ENCODE measurements around the gene COIL.
"Not testable (repeated sequence)": the region's sequence is repeated elsewhere in the genome, so short reads cannot be mapped to it uniquely, and the experiment has no call there.

Gene COIL

GRCh38 chr17:56978441-56979090 lies 17.7 kb upstream of the COIL start:
- no peak for DNase-seq (ENCODE audit: low read depth)

DNA sequence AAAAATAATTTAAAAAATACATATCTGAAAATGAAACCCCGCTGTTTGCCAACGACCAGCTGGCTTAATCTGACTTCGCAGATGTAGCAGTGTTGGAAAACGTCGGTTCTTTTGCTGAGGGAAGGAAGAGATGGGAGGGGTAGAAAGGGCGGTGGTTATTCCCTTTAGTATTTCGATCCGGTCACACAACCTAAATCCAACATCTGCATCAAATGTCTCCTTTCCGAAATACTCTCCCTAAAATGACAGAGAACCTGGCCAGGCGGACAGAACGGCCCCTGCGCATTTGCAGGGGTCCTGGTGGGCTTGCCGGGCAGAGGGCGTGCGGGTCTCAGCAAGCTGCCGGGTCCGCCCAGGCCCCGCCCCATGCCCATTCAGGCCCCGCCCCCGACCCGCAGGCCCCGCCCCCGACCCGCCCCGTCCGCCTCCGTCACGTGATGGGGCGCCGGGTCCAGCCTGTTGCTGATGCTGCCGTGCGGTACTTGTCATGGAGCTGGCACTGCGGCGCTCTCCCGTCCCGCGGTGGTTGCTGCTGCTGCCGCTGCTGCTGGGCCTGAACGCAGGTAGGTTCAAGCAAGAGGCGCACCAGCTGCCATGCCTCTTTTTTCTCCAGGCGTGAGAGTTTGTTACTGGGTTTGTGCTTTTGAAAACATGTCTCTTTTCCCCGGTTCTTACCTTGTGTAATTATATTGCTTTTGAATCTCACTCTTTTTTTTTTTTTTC lies 17.0 kb upstream of the COIL start, which contains the start of gene SCPEP1:
SCPEP1 (plus strand) TSS at position 459 of the 723 bp plus-strand sequence; CDS start at position 488, 29 bp downstream.
- DNase-seq (ENCODE audit: low read depth): peak; percentile 66

DNA sequence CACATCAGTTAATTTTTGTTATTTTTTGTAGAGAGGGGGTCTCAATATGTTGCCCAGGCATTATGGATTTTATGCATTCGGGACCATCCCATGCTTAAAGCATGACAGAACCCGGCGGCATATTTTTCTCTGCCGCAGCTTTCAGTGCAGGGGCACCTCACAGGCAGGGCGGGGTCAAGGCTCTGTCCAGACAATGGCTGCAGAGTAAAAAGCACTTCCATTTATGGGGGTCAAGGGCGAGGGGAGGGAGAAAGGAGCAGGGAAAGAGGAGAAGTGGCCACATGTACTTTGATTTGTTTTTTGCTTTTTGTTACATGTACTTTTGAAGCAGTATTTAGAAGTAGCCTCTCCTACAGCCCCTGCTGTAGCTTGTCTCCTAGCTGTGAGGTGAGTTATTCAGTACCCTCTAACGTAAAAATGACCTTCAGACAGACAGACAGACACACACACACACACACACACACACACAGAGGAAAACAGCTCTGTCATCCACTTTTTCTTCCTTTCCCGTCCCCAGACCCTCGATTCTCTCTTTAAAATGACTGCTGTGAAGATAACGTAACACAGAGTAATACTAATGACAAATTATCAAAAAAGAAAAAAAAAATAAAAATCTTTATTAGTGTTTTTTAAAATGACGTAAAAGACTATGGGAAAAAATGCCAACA lies 16.2 kb upstream of the COIL start:
- DNase-seq (ENCODE audit: low read depth): no peak

DNA sequence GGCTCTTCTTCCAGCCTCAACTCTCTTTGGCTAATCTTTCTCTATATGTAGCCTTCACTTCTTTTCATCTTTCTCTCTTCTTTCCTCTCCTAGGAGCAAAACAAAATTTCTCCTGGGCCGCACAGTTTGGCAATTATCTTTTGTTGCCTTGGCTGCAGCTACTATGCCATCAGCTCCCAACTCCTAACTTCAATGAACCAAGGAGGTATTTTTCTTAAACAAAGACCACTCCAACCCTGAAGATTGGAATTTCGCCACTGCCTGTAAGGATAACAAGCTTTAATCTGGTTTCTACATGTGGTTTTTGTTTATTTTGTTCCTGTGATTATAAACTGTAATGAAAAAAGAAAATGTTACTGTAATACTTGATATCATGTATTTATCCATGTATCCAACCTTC lies 14.8 kb upstream of the COIL start:
- DNase-seq (ENCODE audit: low read depth): no peak

DNA sequence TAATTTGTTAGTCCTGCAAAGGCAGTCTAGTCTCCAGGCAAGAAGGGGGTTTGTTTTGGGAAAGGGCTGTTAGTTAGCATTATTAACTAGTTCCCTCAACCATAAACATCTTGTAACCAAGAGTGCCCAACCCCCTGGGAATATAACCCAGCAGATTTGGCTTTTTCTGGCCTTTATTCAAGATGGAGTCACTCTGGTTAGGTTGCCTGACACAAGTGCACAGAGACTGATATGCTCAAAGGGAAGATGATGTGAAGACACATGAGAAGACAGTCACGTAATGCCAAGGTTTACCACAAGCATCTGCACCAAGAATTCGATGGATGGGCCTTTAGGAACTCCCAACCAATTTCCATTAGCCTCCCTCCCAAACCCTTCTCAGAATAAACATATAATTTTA lies 13.2 kb upstream of the COIL start:
- DNase-seq (ENCODE audit: low read depth): no peak

DNA sequence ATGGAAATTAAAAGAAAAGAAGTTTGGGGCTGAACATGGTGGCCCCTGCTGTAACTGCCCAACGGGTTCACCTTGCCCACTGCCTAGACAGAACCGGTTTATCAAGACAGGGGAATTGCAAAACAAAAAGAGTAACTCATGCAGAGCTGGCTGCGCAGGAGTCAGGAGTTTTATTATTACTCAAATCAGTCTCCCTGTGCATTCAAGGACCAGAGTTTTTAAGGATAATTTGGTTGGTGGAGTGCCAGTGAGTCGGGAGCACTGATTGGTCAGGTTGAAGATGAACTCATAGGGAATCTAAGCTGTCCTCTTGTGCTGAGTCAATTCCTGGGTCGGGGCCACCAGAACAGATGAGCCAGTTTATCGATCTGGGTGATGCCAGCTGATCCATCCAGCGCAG lies 12.7 kb upstream of the COIL start:
- DNase-seq (ENCODE audit: low read depth): peak; percentile 29

DNA sequence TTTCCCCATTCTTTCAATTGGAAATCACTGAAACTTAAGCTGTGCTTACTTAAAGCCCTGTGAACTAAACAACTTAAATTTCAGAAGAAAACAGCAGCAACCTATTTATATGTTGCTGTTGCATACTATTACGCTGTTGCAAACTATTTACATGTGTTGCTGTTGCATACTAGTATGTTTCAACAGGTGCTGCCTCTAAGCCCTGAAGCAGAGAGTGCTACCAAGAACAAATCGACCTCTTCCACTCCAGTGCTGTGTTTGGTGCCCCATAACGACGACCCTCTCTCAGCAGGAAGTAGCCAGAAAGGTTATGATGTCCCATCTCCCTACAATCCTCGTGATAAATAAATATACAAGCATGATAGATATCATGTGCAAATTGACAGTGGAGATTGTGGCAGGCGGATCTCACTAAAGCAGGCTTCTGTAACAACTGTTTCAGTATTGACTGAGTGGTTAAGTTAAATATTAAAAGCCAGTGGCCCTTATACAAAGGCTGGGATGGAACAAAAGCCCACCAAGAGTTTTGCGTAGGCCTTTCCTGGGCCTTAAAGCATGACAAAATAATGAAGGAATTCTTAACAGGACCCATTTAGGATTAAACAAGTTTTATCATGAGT lies 11.4 kb upstream of the COIL start:
- DNase-seq (ENCODE audit: low read depth): no peak

- no peak for DNase-seq (ENCODE audit: low read depth)
Measured at GRCh38 chr17:56970974-56971373, 10.1 kb upstream of the COIL start.

DNA sequence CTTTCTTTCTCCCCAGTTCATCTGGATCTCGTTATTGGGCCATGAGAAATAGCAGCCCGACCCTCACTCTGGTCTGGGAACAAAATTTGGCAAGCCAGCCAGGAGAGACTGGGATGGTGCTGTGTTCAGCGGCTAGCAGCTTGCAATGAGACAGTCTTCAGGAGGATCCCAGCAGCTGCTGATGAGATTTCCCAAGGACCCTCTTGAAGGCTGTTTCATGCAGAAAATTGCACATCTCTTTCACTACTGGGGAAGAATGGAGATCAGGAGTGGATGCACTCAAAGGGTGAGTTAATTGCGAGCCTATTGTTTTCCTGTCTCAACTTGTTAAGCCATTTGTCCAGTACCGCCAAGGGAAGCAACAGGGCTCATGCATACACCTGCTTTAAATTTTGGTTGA lies 5.5 kb upstream of the COIL start:
- DNase-seq (ENCODE audit: low read depth): no peak

DNA sequence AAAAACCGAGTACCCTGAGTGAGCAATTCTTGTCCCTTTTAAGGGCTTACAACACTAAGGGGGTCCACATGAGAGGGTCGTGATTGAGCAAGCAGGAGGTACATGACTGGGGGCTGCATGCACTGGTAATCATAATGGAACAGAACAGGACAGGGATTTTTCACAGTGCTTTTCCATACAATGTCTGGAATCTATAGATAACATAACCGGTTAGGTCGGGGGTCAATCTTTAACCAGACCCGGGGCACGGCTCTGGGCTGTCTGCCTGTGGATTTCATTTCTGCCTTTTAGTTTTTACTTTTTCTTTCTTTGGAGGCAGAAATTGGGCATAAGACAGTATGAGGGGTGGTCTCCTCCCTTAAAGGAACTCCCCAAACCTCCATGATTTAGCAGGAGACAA lies 4.8 kb upstream of the COIL start:
- not testable (repeated sequence) for DNase-seq (ENCODE audit: low read depth)

- DNase-seq (ENCODE audit: low read depth): not testable (repeated sequence)
Measured at GRCh38 chr17:56965241-56965640, 4.4 kb upstream of the COIL start.

GRCh38 chr17:56956992-56957391 lies 3.9 kb downstream of the COIL start:
- no peak for DNase-seq (ENCODE audit: low read depth)

GRCh38 chr17:56949595-56949994 lies 11.3 kb downstream of the COIL start:
- no peak for DNase-seq (ENCODE audit: low read depth)

GRCh38 chr17:56948491-56948890 lies 12.4 kb downstream of the COIL start:
- DNase-seq (ENCODE audit: low read depth): peak; percentile 58

DNA sequence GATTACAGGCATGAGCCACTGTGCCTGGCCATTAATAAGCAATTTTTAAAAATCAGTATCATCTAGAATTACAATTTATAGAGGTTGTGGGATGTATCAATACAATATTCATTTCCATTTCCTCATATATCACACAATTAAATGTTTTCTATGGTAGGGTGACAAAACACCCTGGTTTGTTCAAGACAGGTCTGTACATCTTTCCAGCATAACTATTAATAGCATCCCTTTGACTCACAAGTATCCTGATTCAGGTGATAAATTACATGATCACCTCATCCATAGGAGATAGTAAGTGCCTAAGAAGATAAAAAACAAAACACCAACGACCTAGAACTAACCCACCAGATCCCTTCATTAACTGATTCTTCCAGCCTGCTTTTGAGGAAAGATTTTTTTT lies 13.1 kb downstream of the COIL start:
- no peak for DNase-seq (ENCODE audit: low read depth)

- no peak for DNase-seq (ENCODE audit: low read depth)
Measured at GRCh38 chr17:56945938-56946505, 14.8 kb downstream of the COIL start.

DNA sequence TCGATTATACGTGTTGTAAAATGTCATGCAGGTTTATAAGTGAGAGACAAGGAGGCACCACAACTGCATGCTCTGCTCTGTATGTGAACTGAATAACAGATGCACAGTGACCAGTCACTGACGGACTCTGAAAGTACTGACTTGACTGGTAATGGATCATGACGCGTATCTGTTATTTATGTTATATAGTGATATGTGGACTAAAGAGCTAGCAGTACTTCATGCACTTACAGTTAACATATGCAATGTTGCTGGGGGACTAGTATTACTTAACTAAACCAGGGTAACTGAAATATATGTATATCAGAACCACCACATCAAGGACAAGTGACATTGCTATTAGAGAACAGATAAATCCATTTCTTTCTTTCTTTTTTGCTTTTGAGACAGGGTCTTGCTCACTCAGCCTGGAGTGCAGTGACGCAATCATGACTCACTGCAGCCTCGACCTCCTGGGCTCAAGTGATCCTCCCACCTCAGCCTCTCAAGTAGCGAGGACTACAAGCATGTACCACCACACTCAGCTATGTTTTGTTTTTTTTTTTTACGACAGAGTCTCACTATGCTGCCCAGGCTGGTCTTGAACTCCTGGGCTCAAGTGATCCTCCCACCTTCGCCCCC lies 17.2 kb downstream of the COIL start:
- peak; percentile 15 for DNase-seq (ENCODE audit: low read depth)

GRCh38 chr17:56939869-56940484 lies 20.9 kb downstream of the COIL start:
- peak; percentile 53 for DNase-seq (ENCODE audit: low read depth)

DNA sequence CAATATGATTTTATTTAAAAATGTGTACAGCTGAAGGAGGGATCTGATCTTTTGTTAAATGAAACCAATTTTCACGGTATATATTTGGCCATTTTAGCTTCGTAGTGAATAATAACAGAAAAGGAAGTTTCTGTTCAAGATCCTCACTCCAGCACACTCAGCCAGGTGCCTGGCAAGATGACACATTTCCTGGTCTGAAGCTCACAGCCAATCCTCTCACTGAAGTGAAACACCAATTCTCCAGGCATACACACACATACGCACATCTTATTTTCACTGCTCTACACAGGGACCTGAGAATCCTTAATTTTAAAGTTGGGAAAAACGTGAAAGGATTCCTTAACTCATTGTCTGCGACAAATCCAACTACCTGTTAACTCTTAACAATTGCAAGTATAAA lies 22.6 kb downstream of the COIL start:
- DNase-seq (ENCODE audit: low read depth): peak; percentile 45

- DNase-seq (ENCODE audit: low read depth): no peak
Measured at GRCh38 chr17:56937687-56938086, 23.2 kb downstream of the COIL start.

DNA sequence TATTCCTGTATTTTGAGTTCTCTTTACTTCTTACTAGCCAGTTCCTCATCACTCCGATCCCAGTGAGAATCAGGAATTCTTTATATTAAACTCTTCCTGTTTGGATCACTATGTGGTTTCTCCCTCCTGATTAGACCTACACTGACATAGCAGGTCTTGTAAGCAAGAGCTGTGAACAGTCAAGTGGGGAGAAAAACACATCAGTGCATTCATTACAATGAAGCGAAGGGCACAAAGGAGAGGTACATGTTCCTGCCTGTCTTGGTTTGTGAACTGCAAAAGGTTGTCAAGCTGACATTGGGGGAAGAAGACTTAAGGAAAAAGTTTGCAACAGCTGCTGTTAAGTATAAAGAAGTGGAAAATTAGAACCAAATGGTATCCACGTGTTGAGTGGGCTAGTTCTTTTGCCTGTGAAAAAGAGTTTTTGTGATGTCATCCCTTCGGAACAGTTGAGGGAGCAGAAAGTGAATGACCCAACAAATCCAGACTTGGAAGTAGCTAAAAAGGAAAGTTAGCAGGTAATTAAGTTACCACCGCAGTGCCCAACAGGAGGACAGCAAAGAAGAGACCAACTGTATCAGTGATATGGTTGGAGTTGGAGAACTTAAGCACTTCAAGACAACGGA lies 24.0 kb downstream of the COIL start:
- DNase-seq (ENCODE audit: low read depth): no peak
